ENCODE data around the gene IREB2.

GRCh38 chr15:78389322-78389721 is 48.7 kb upstream of the IREB2 start:
- TF ChIP-seq POLR2A (IDR thresholded peaks at IDR 0.05; ENCODE audit: low read length) (no peak), GATA1 (IDR thresholded peaks at IDR 0.05; ENCODE audit: low read depth, low read length) (no peak)

All from erythroblast (primary cell).